ENCODE data around the gene CALCOCO1. TPM values are rescaled to one million over a fixed set of nuclear protein-coding genes. Genes with fewer than 3 reads are reported as not detected.
"Not testable (repeated sequence)": the region's sequence is repeated elsewhere in the genome, so short reads cannot be mapped to it uniquely, and the experiment has no call there.

The CALCOCO1 gene
- total and polyA plus RNA-seq, 2 experiments from 2014 or later: 71.3 to 74.4 TPM

- Histone ChIP-seq H3K4me1 (ENCODE audit: insufficient read depth) (no peaks in the 10 kb centered on the region), H3K4me3 (no peak overlapping the region), H3K36me3 (replicated peaks; ENCODE audit: insufficient read depth, low read depth) (no peaks in the 10 kb centered on the region), H2AFZ (no peak overlapping the region), H3K9me3 (ENCODE audit: low read depth) (no peaks in the 10 kb centered on the region), H3K27ac (no peak overlapping the region), H4K20me1 (ENCODE audit: insufficient read depth, poor library complexity, severe bottlenecking) (no peaks in the 10 kb centered on the region), H3K27me3 (peaks cover 74% of the 10 kb centered on the region), H3K9me2 (replicated peaks; ENCODE audit: insufficient read depth) (no peaks in the 10 kb centered on the region), H3K79me2 (no peaks in the 10 kb centered on the region), H3K4me2 (no peak overlapping the region)
- DNase-seq (ENCODE audit: low spot score): no peak
- 84% methylated on average over 4 of the region's 4 CpGs for WGBS (ENCODE audit: low lambda C conversion rate, missing lambda C conversion rate)
- TF ChIP-seq, protein P1, sequence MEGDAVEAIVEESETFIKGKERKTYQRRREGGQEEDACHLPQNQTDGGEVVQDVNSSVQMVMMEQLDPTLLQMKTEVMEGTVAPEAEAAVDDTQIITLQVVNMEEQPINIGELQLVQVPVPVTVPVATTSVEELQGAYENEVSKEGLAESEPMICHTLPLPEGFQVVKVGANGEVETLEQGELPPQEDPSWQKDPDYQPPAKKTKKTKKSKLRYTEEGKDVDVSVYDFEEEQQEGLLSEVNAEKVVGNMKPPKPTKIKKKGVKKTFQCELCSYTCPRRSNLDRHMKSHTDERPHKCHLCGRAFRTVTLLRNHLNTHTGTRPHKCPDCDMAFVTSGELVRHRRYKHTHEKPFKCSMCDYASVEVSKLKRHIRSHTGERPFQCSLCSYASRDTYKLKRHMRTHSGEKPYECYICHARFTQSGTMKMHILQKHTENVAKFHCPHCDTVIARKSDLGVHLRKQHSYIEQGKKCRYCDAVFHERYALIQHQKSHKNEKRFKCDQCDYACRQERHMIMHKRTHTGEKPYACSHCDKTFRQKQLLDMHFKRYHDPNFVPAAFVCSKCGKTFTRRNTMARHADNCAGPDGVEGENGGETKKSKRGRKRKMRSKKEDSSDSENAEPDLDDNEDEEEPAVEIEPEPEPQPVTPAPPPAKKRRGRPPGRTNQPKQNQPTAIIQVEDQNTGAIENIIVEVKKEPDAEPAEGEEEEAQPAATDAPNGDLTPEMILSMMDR (IDR thresholded peaks at IDR 0.05; ENCODE audit: poor library complexity): no peak
- TF ChIP-seq EZH2 (IDR thresholded peaks at IDR 0.05; ENCODE audit: borderline replicate concordance) (no peak), EZH2phosphoT487 (IDR thresholded peaks at IDR 0.05; ENCODE audit: low read depth, severe bottlenecking, unreplicated experiment) (no peak)
Observed at GRCh38 chr12:53764615-53765014, 37.4 kb upstream of the CALCOCO1 start.

DNA sequence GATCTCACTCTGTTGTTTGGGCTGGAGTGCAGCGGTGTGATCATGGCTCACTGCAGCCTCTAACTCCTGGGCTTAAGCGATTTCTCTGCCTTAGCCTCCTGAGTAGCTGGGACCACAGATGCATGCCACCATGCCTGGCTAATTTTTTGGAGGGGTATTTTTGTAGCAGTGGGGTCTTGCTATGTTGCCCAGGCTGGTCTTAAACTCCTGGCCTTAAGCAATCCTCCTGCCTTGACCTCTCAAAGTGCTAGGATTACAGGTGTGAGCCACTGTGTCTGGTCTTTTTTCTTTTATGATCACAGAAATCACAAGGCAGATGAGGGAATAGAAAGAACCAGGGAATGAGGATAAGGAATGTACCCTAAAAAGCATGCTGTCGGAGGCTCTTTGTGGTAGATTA lies 35.5 kb upstream of the CALCOCO1 start:
- H3K4me2 ChIP-seq; H3K79me2 ChIP-seq; H4K20me1 ChIP-seq (ENCODE audit: insufficient read depth, poor library complexity, severe bottlenecking); H3K9me3 ChIP-seq (ENCODE audit: low read depth); H3K36me3 ChIP-seq (replicated peaks; ENCODE audit: insufficient read depth, low read depth); H3K4me3 ChIP-seq; DNase-seq (ENCODE audit: low spot score); H2AFZ ChIP-seq; H3K27ac ChIP-seq; H3K4me1 ChIP-seq (ENCODE audit: insufficient read depth); H3K9me2 ChIP-seq (replicated peaks; ENCODE audit: insufficient read depth): not testable (repeated sequence)
- H3K27me3 ChIP-seq: peaks cover 78% of the 10 kb centered on the region
- whole genome bisulfite sequencing (ENCODE audit: low lambda C conversion rate, missing lambda C conversion rate): 93% methylated on average over 3 of the region's 3 CpGs

- no peak for DNase-seq (ENCODE audit: low spot score)
- Histone ChIP-seq H3K4me3 (no peak overlapping the region), H3K4me2 (no peak overlapping the region), H2AFZ (no peak overlapping the region), H3K27me3 (peaks cover 72% of the 10 kb centered on the region), H3K79me2 (no peaks in the 10 kb centered on the region), H3K27ac (no peak overlapping the region), H3K4me1 (ENCODE audit: insufficient read depth) (no peaks in the 10 kb centered on the region), H3K36me3 (replicated peaks; ENCODE audit: insufficient read depth, low read depth) (no peaks in the 10 kb centered on the region), H4K20me1 (ENCODE audit: insufficient read depth, poor library complexity, severe bottlenecking) (no peaks in the 10 kb centered on the region), H3K9me2 (replicated peaks; ENCODE audit: insufficient read depth) (no peaks in the 10 kb centered on the region), H3K9me3 (ENCODE audit: low read depth) (no peaks in the 10 kb centered on the region)
- TF ChIP-seq EZH2phosphoT487 (IDR thresholded peaks at IDR 0.05; ENCODE audit: low read depth, severe bottlenecking, unreplicated experiment) (no peak), EZH2 (IDR thresholded peaks at IDR 0.05; ENCODE audit: borderline replicate concordance) (no peak)
- TF ChIP-seq, protein P1 (IDR thresholded peaks at IDR 0.05; ENCODE audit: poor library complexity): no peak
Observed at GRCh38 chr12:53761306-53761705, 34.1 kb upstream of the CALCOCO1 start.

- Histone ChIP-seq H3K27me3 (peaks cover 71% of the 10 kb centered on the region), H3K27ac (no peak overlapping the region), H2AFZ (no peak overlapping the region), H3K36me3 (replicated peaks; ENCODE audit: insufficient read depth, low read depth) (no peaks in the 10 kb centered on the region), H3K4me3 (no peak overlapping the region), H3K4me2 (no peak overlapping the region), H3K79me2 (no peaks in the 10 kb centered on the region), H3K9me2 (replicated peaks; ENCODE audit: insufficient read depth) (no peaks in the 10 kb centered on the region), H3K4me1 (ENCODE audit: insufficient read depth) (no peaks in the 10 kb centered on the region), H3K9me3 (ENCODE audit: low read depth) (no peaks in the 10 kb centered on the region), H4K20me1 (ENCODE audit: insufficient read depth, poor library complexity, severe bottlenecking) (no peaks in the 10 kb centered on the region)
- TF ChIP-seq EZH2 (IDR thresholded peaks at IDR 0.05; ENCODE audit: borderline replicate concordance) (no peak), EZH2phosphoT487 (IDR thresholded peaks at IDR 0.05; ENCODE audit: low read depth, severe bottlenecking, unreplicated experiment) (no peak)
- TF ChIP-seq, protein P1 (IDR thresholded peaks at IDR 0.05; ENCODE audit: poor library complexity): no peak
- WGBS (ENCODE audit: low lambda C conversion rate, missing lambda C conversion rate): 85% methylated on average over 2 of the region's 2 CpGs
- no peak for DNase-seq (ENCODE audit: low spot score)
Observed at GRCh38 chr12:53759261-53759660, 32.0 kb upstream of the CALCOCO1 start.

Measured in hepatocyte (in vitro differentiated cells).